Endothelial cell of umbilical vein (primary cell): ENCODE results near the gene CCNJL.

ENCODE experiments used
- JUN ChIP-seq: IDR thresholded peaks from 2 replicates; pipeline ENCODE4 v1.6.1; 2011; ENCODE audit warnings: borderline replicate concordance, low read depth; ENCODE audit not compliant: insufficient read length, insufficient read depth
- POLR2AphosphoS5 ChIP-seq: IDR thresholded peaks from 2 replicates; pipeline ENCODE4 v1.6.1; 2012; ENCODE audit warnings: low read depth, mild to moderate bottlenecking, control low read depth, low read length, moderate library complexity; ENCODE audit not compliant: insufficient read depth
- TF ChIP-seq, protein P1 (sequence below), 2 donors: IDR thresholded peaks; 1 replicate in 1 of 2; 2 replicates in 1 of 2; pipeline ENCODE4 v1.5.1; 2011; ENCODE audit warnings: low read length in 2 of 2, mild to moderate bottlenecking in 2 of 2, moderate library complexity in 2 of 2, control low read depth in 1 of 2, inconsistent platforms in 1 of 2, low read depth in 1 of 2; ENCODE audit not compliant: insufficient read depth in 1 of 2; ENCODE audit errors: extremely low read depth in 1 of 2

DNA sequence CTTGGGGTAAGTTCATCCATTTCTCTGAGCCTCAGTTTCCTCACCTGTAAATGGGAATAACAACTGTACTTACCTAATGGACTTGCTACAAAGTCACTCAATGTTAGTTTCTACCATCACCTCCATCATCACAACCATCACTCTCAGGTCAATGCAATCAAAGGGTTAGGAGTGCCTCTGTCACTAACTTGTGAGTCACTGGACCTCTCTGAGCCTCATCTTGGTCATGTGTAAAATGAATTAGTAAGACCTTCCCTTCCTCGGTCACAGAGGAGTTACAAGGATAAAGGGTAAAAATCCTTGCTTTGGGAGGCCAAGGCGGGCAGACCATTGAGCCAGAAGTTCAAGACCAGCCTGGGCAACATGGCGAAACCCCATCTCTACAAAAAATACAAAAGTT lies 70.2 kb downstream of the CCNJL start:
- TF ChIP-seq, protein P1, sequence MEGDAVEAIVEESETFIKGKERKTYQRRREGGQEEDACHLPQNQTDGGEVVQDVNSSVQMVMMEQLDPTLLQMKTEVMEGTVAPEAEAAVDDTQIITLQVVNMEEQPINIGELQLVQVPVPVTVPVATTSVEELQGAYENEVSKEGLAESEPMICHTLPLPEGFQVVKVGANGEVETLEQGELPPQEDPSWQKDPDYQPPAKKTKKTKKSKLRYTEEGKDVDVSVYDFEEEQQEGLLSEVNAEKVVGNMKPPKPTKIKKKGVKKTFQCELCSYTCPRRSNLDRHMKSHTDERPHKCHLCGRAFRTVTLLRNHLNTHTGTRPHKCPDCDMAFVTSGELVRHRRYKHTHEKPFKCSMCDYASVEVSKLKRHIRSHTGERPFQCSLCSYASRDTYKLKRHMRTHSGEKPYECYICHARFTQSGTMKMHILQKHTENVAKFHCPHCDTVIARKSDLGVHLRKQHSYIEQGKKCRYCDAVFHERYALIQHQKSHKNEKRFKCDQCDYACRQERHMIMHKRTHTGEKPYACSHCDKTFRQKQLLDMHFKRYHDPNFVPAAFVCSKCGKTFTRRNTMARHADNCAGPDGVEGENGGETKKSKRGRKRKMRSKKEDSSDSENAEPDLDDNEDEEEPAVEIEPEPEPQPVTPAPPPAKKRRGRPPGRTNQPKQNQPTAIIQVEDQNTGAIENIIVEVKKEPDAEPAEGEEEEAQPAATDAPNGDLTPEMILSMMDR (IDR thresholded peaks at IDR 0.05; ENCODE audit: extremely low read depth in 1 of 2, insufficient read depth in 1 of 2, low read depth in 1 of 2, low read length in 2 of 2) = no peak
- TF ChIP-seq POLR2AphosphoS5 = no peak
- no peak for TF ChIP-seq JUN
